Measurements from ENCODE around the gene RUFY2.
"Not testable (repeated sequence)": the region's sequence is repeated elsewhere in the genome, so short reads cannot be mapped to it uniquely, and the experiment has no call there.

RUFY2 gene

DNA sequence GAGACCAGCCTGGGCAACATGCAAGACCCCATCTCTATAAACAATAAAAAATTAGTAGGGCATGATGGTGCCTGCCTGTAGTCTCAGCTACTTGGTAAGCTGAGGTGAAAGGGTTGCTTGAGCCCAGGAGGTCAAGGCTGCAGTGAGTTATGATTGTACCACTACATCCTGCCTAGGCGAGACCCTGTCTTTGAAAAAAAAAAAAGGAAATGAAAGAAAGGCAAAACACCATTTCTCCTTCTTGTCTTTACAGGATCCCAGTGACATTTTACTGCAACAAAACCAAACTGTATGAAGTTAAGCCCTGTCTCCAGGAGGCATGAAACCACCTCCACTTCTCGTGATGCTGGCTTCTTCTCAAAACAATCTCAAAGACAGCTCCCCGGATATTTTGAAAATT, 44.5 kb downstream of the RUFY2 start:
- no peak for DNase-seq

- no peak for DNase-seq
These were observed 47.9 kb downstream of the RUFY2 start for GRCh38 chr10:68359189-68359588.

DNA sequence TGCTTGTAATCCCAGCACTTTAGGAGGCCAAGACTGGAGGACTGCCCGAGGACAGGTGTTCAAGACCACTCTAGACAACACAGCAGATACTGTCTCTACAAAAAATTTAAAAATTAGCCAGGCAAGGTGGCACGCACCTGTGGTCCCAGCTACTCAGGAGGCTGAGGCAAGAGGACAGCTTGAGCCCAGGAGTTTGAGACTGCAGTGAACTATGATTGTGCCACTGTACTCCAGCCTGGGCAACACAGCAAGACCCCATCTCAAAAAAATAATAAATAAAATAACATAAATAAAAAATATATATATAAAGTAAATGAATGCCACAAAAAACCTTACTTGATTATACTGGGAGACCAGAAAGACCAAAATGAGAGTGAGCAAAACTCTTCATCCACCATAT, 53.5 kb downstream of the RUFY2 start:
- DNase-seq = no peak

GRCh38 chr10:68348265-68348741, 58.8 kb downstream of the RUFY2 start:
- no peak for DNase-seq

- no peak for DNase-seq
These were observed 60.3 kb downstream of the RUFY2 start for GRCh38 chr10:68346774-68347173.

DNA sequence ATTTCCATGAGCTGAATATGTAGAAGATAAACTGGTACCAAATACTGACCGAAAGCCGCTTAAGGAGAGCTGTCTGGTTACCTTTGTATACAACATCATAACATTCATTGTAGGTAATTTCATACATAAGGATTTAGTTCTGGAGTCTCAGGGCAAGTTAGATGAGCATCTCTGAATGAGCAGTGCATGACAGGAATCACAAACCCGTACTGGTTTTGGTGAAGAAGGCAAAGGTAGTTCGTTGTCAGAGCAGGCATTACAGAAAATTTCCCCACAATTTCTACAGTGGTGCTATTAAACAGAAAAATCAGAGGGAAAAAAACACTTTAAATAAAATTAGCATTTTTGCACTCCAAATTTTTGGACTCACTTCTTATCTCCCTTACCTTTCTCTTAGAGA, 61.5 kb downstream of the RUFY2 start:
- DNase-seq = no peak

GRCh38 chr10:68342909-68343516, 64.1 kb downstream of the RUFY2 start:
- DNase-seq = no peak

DNA sequence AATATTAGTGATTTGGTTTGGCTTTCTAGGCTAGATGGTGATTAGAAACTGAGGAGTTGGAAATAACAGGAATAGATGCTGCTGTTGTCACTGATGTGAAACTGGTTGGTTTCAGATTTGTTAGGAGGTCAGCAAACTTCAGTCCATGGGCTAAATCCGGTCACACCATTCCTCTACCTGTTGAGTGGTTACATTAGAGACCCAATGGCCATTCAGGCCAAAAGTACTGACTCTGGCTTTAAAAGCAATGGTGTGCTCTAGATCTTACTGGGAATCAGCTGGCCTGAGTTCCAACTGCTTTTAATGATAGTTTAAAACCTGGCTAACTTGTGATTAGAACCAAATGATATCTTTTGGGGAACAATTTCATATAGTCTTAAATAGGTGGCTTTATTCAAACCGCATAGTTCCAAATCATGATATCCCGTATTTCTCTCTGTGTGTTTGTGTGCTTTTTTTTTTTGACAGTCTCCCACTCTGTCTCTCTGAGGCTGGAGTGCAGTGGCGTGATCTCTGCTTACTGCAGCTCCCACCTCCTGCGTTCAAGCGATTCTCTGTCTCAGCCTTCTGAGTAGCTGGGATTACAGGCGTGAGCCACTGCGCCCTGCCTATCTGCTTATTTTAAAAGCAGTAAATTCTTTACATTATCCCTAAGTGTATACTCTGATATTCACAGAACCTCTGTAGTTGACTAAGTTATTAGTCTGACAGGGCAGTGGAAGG, 66.6 kb downstream of the RUFY2 start:
- no peak for DNase-seq

- no peak for DNase-seq
These were observed 70.2 kb downstream of the RUFY2 start for GRCh38 chr10:68336754-68337351.

- DNase-seq = no peak
These were observed 72.2 kb downstream of the RUFY2 start for GRCh38 chr10:68334672-68335467.

DNA sequence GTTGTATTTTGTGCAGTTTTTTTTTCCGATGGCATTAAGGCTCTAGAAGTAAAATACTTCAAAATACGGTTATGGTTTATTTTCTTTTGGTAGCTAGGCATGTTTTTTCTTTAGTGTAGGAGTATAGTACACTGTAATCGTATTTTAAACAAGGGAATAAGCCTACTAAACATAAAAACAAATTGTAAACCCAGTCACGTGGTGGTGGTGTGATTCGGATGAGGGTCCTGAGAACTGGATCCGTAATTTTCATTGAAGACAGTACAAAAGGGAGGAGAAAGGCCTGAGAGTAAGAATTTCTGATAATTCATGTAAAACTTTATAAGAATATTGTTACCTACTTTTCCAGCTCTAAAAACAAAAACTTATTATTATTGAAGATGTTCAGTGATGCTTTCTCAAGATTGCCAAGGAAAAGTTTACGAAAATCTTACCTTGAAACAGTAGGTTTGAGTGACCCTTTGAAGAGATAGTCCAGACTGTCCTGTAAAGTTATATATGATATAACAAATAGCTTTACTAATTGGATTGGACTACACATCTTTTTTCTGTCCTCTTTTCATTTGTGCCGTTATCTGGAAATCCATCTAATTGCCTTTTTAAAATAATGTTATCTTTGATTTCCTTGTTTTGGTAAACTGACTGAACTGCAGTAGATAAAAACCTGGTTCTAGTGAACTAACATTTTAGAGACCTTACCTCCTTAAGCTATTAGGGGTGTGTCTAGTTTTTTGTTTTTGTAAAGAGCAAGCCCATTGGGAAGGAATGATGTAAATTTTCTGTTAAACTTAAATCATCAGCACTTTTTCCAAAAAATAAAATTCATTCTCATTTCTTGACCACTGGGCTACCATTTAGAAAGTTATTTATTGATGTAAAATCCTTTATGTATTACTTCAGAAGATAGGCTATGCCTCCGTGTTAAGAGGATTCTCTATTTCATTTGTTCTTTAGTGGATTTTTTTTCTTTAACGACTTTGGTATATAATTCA, 73.3 kb downstream of the RUFY2 start:
- no peak for DNase-seq

GRCh38 chr10:68333058-68333395, 74.0 kb downstream of the RUFY2 start:
- no peak for DNase-seq

- no peak for DNase-seq
These were observed 74.6 kb downstream of the RUFY2 start, which contains the start of gene PBLD for GRCh38 chr10:68332259-68333057. PBLD (minus strand) TSS chr10:68332928; CDS start chr10:68306844, 26,084 bp downstream.

DNA sequence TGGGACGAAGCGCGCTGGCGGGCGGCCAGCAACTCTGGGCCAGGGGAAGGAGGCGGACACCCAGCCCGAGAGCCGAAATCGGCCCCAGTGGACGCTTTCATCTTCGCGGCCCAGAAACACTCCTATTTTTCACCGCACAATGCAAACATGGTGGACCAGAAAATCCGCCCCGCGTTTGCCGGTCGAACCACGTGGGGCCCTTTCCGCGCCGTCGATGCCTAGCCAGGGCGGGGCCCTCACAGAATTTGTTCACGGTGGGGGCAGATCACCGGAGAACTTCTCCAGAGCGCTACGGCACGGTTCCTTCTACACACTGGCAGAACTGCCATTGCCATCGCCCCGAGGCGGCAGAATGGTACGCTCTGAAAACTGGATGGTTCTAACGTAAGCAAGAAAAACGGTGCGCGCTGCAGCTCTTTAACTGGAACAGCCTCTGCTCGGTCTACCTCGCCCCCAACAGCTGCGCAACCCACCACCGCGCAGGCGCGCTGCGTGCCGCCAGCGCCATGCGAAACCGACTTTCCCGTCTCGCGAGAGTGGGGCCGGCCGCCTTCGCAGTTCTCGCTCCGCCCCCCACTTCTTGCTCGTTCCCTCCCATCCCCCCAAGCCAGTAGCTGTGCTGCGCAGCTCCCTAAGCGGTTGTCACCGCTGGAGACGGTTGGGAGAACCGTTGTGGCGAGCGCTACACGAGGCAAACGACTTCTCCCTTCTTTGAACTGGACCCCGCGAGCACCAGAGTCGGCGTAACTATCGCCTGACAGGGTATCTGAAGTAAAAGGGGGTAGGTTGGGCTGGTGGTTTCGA, 75.4 kb downstream of the RUFY2 start, which contains the start of gene HNRNPH3:
Gene HNRNPH3, plus strand, starts transcription at position 610 of the 804 bp plus-strand sequence. CDS start 5,158 bp downstream, outside the sequence.
- peak; percentile 97 for DNase-seq

DNA sequence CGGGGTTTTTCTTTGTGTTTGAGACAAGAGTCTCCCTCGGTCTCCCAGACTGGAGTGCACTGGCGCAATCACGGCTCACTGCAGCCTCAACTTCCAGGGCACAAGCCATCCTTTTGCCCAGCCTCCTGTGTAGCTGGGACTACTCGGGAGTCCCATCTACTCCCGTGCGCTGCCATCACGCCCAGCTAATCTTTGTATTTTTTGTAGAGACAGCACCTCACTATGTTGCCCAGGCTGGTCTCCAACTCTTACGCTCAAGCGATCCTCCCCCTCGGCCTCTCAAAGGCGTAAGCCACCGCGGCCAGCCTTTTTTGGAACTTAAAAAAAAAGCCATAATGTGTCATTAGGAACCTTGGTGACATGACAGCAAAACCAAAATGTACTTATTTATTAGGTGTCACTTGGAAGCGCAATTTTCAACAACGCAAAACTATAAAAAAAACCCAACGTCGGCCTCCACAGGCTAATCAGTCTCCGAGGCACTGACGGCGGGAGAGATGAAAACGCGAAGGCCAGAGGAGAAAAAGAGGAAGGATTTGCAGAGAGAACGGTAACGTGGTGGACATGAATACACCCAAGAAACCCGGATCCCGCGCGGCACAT, 76.1 kb downstream of the RUFY2 start:
- no peak for DNase-seq

DNA sequence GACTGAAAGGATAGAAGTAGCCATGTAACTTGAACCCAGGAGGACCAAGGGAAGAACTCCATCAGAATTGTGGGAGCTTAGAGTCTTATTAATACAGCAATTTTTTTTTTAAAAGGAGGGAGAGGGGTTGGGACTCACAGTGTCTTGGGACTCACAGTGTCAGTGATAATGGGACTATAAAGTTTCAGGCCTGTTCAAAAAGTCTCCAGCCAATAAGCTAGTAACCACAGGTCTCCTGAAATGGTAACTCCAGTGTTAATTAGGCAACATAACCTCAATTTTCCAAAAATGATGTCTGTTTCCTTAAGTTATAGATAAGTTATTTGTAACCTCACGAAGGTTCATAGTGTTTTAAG, 77.6 kb downstream of the RUFY2 start:
- no peak for DNase-seq

DNA sequence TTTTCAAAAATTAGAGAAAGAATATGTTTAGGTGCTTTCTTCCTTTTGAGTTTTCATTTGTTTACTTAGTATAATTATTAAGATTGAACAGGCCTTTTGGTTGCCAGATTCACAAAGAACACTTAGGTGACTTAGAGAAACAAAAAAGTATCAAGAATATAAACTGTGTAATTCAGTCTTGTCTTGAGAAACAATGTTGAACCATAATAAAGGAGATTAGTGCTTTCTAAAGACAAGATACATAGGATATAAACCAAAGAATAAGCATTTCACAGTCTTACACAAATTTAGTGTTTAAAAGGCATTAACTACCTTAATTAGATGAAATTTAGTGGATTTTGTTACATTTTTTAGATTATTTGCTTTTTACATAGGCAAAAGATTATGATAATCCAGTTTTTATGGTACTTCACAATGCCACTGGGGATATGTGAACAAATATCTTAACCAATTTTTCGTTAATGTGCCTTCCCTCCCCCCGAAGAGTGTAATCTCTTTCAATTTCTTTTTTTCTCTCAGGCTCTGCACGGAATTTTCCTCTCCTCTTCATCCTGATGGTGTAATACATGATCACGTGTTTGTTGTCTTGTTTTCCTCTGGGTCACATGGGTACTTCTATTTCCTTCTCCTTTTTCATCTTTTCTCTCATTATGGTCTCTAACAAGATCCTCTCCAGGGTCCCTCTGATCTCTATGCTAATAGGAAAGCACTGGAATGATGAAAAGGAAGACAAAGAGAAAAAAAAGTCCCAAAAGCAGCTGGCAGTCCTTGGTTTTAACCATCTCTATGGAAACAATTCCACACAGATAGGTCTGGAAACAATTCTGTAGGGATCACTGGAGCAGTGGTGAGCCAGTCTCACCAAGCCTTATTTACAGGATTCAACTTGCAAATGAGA, 78.9 kb downstream of the RUFY2 start:
- no peak for DNase-seq

DNA sequence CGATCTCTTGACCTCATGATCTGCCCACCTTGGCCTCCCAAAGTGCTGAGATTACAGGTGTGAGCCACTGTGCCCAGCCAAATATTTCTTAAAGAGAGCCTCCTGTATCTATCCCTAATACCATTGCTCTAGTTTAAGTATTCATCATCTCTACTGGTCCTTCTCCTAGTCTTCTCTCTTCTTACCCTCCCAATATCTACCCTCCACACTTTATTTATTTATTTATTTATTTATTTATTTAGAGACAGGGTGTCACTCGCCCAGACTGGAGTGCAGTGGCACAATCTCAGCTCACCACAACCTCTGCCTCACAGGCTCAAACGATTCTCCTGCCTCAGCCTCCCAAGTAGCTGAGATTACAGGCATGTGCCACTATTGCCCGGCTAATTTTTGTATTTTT, 82.7 kb downstream of the RUFY2 start:
- not testable (repeated sequence) for DNase-seq
